Small intestine (tissue), 16 donors: ENCODE measurements around the gene EMSY. TPM values are rescaled to one million over a fixed set of nuclear protein-coding genes. Genes with fewer than 3 reads are reported as not detected.
"Not testable (repeated sequence)": the region's sequence is repeated elsewhere in the genome, so short reads cannot be mapped to it uniquely, and the experiment has no call there.

Experiments
- DNase-seq, 2 donors: peaks; one replicate each; pipeline versions ENCODE4 v3.0.0 to v3.0.0-alpha.2; 2013
- FAIRE-seq: peaks from 2 replicates; lab custom pipeline; 2012; peaks lifted over from hg19 to GRCh38; lab: Jason Lieb, UNC
- H3K27ac ChIP-seq, 3 donors: one replicate each; pipeline ENCODE4 v1.5.1; 2013; ENCODE audit warnings: low read length in 2 of 3, mild to moderate bottlenecking in 2 of 3, control low read depth in 1 of 3, inconsistent platforms in 1 of 3, low read depth in 1 of 3, moderate library complexity in 1 of 3
- H3K27me3 ChIP-seq, 3 donors: one replicate each; pipeline ENCODE4 v1.6.1; 2013; ENCODE audit warnings: low read length in 3 of 3, inconsistent platforms in 1 of 3; ENCODE audit not compliant: control insufficient read depth in 3 of 3, insufficient read depth in 3 of 3
- H3K36me3 ChIP-seq, 3 donors: one replicate each; pipeline ENCODE4 v1.6.1; 2013; ENCODE audit warnings: low read length in 3 of 3, inconsistent platforms in 1 of 3, low read depth in 1 of 3, mild to moderate bottlenecking in 1 of 3, moderate library complexity in 1 of 3; ENCODE audit not compliant: control insufficient read depth in 3 of 3, insufficient read depth in 2 of 3
- H3K4me1 ChIP-seq, 3 donors: one replicate each; pipeline ENCODE4 v1.6.1; 2013; ENCODE audit warnings: low read length in 2 of 3, inconsistent platforms in 1 of 3, low read depth in 1 of 3, mild to moderate bottlenecking in 1 of 3, moderate library complexity in 1 of 3; ENCODE audit not compliant: control insufficient read depth in 3 of 3, insufficient read depth in 2 of 3
- H3K4me3 ChIP-seq, 3 donors: one replicate each; pipeline ENCODE4 v1.5.1; 2013; ENCODE audit warnings: low read length in 3 of 3, control low read depth in 1 of 3, inconsistent platforms in 1 of 3, low read depth in 1 of 3, mild to moderate bottlenecking in 1 of 3, moderate library complexity in 1 of 3
- H3K9me3 ChIP-seq, 2 donors: one replicate each; pipeline ENCODE4 v1.6.1; 2013; ENCODE audit warnings: low read depth in 1 of 2, low read length in 1 of 2; ENCODE audit not compliant: control insufficient read depth in 2 of 2, insufficient read depth in 1 of 2
- WGBS, 3 donors: extraction: QIAGEN DNeasy Blood & Tissue Kit; methylation state at CpG; one replicate each; pipeline ENCODE4 v1.1.7; 2013; 5-methylcytosine and 5-hydroxymethylcytosine counted together
- long read RNA-seq, 10 donors: transcript quantifications; one replicate each; lab custom pipeline, GENCODE V29; 2026
- polyA plus RNA-seq, 4 donors: library from polyadenylated mRNA; stranded (reverse) in 3 of 4; unstranded in 1 of 4; fragments of 200-250 nt in 3 of 4; fragments of 120-200 nt in 1 of 4; gene quantifications; one replicate each; pipeline versions ENCODE4 v1.2.1 to v1.2.3, GENCODE V29; 2013
- donor health status: healthy with polysubstance abuse.
- donor health status: control.
- donor health status: control.
- donor health status: Bipolar disorder and iron deficiency.
- donor health status: healthy.

EMSY gene
- polyA plus RNA-seq = 10 to 100 TPM in 1 of 4 donors, 1 to 10 TPM in 3; 3.8 to 16.4 (median 6.1) TPM
- long read RNA-seq, donor 1, partial matches to known transcripts = 28 of 30 reads
- long read RNA-seq, donor 1, other reads (novel, unspliced or antisense) = 0 of 30 reads
- long read RNA-seq, donor 2 = 0 reads
- long read RNA-seq, donor 3, partial matches to known transcripts = 0 of 3 reads
- long read RNA-seq, donor 3, other reads (novel, unspliced or antisense) = 0 of 3 reads
- long read RNA-seq, donor 4, partial matches to known transcripts = 0 of 1 reads
- long read RNA-seq, donor 4, other reads (novel, unspliced or antisense) = 0 of 1 reads
- long read RNA-seq, donor 5 = 0 reads
- long read RNA-seq, donor 6, partial matches to known transcripts = 0 of 2 reads
- long read RNA-seq, donor 6, other reads (novel, unspliced or antisense) = 0 of 2 reads
- long read RNA-seq, donor 7 = 0 reads
- long read RNA-seq, donor 8 = 0 reads
- long read RNA-seq, donor 9 = 0 reads
- long read RNA-seq, donor 10, partial matches to known transcripts = 0 of 2 reads
- long read RNA-seq, donor 10, other reads (novel, unspliced or antisense) = 0 of 2 reads

DNA sequence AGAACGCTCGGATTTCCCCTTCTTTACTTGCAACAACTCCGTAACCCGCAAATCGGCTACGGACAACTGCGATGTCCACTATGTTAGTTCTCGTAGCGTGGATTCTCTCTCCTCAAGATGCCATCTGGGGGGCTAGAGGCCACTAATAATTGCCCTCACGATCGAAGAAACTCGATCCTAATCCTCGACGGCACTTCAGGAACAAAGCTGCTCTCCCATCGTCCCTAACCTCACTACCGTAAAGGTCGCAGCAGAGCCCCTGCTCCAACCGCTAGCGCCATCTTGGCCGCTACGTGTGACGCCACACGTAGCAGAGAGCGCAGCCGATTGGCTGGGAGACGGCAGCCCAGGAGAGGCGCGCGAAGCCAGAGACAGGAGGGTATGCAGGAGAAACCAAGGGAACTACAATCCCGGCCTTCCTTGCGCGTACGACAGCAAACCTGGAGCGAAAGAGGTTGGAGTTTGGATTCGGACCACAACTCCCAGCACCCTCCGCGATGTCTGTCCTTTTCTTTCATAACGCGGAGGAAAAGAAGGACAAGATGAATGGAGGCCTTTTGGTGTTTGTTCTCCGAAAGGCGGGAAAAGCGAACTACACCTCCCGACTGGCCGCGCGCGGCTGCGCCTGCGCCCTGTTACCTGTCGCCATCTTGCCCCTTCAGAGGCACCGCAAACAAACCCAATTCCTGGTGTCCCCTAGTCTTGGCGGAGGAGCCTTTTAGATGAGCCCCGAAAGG, at the start of gene EMSY:
EMSY (plus strand) TSS at position 635 of the 737 bp plus-strand sequence. CDS start 1,921 bp downstream, outside the sequence.
- H3K4me3 ChIP-seq = peak within 1 kb of the TSS; percentile 83 to 99 (median 87)
- peak within 1 kb of the TSS; percentile 70 to 98 (median 91) for H3K27ac ChIP-seq
- 0 to 1% (median 0%) methylated on average over 52 to 53 of the region's 53 CpGs for WGBS, 3 donors
- H3K4me1 ChIP-seq = peaks cover 2 to 6% (median 5%) of the 10 kb centered on the region in 3 donors
- FAIRE-seq = peak; percentile 55
- DNase-seq = peak; percentile 99 to 100
- peaks cover 0 to 1% (median 0%) of the 10 kb centered on the region in 3 donors for H3K36me3 ChIP-seq
- no peaks in the 10 kb centered on the region for H3K9me3 ChIP-seq
- H3K27me3 ChIP-seq = no peaks in the 10 kb centered on the region

DNA sequence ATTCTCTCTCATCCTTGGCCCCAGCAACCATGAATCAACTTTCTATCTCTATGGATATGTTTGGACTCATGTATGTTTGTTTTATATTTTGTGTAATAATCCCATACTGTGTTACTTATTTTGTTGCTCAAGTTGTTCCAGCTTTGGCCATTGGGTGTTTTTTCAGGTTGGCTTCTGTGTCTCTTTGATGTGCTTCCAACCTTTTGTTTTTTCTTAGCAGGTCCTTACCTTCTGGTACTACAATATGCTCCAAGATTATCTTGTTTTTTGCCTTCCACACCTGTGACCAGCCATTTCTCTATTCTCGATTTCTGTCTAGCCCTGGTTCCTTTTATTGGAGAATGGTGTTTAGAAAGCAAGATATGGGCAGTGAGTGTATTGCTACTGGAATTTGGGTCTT, 49.5 kb upstream of the EMSY start:
- no peak for FAIRE-seq
- Histone ChIP-seq H3K4me1 (peaks cover 0 to 6% (median 1%) of the 10 kb centered on the region in 3 donors), H3K4me3 (no peak overlapping the region), H3K27ac (no peak overlapping the region), H3K36me3 (no peaks in the 10 kb centered on the region), H3K27me3 (no peaks in the 10 kb centered on the region), H3K9me3 (no peaks in the 10 kb centered on the region)
- no peak for DNase-seq
- WGBS, 3 donors = 89 to 96% (median 91%) methylated on average over 1 of the region's 1 CpG

DNA sequence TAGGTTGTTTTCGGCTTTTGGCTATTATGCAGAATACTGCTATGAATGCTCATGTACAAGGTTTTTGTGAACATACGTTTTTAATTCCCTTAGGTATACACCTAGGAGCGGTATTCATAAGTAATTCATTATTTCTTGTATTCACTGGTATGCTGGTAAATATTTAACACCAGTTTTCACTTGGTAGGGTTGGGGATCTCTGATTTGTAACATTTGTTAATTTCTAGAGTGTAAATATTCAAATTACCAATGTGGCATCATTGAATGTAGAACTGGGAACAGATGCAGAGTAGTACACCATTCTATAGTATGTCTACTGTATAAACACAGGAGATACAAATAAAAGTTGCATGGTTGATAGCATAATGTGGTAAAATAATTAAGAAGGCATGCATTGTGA, 47.4 kb upstream of the EMSY start:
- Histone ChIP-seq H3K9me3 (no peaks in the 10 kb centered on the region), H3K27ac (no peak overlapping the region), H3K36me3 (no peaks in the 10 kb centered on the region), H3K27me3 (no peaks in the 10 kb centered on the region), H3K4me3 (no peak overlapping the region), H3K4me1 (no peaks in the 10 kb centered on the region)
- no peak for DNase-seq
- FAIRE-seq = no peak
- WGBS, 3 donors = 90 to 92% (median 90%) methylated on average over 3 of the region's 3 CpGs

- no peak for FAIRE-seq
- Histone ChIP-seq H3K4me1 (no peaks in the 10 kb centered on the region), H3K4me3 (no peak overlapping the region), H3K27ac (no peak overlapping the region), H3K36me3 (no peaks in the 10 kb centered on the region), H3K27me3 (no peaks in the 10 kb centered on the region), H3K9me3 (no peaks in the 10 kb centered on the region)
- no peak for DNase-seq
- WGBS, 3 donors = 81 to 91% (median 89%) methylated on average over 1 of the region's 1 CpG
Observed at GRCh38 chr11:76400967-76401366, 43.9 kb upstream of the EMSY start.

GRCh38 chr11:76401484-76401883, 43.3 kb upstream of the EMSY start:
- H3K4me1 ChIP-seq, H3K36me3 ChIP-seq, H3K27ac ChIP-seq, H3K4me3 ChIP-seq, H3K9me3 ChIP-seq, DNase-seq, FAIRE-seq, H3K27me3 ChIP-seq: not testable (repeated sequence)
- 80 to 89% (median 87%) methylated on average over 8 of the region's 8 CpGs for WGBS, 3 donors

GRCh38 chr11:76406359-76406758, 38.5 kb upstream of the EMSY start:
- no peaks in the 10 kb centered on the region for H3K27me3 ChIP-seq
- FAIRE-seq = no peak
- H3K36me3 ChIP-seq = no peaks in the 10 kb centered on the region
- no peak overlapping the region for H3K4me3 ChIP-seq
- H3K4me1 ChIP-seq = no peaks in the 10 kb centered on the region
- H3K9me3 ChIP-seq = no peaks in the 10 kb centered on the region
- WGBS, 3 donors = 85 to 92% (median 91%) methylated on average over 4 of the region's 4 CpGs
- H3K27ac ChIP-seq = no peak overlapping the region
- DNase-seq = no peak

- DNase-seq (no peak), FAIRE-seq (no peak)
- WGBS, 3 donors = 67 to 75% (median 68%) methylated on average over 7 of the region's 7 CpGs
- Histone ChIP-seq H3K4me3 (no peak overlapping the region), H3K27me3 (no peaks in the 10 kb centered on the region), H3K4me1 (no peaks in the 10 kb centered on the region), H3K36me3 (no peaks in the 10 kb centered on the region), H3K9me3 (no peaks in the 10 kb centered on the region), H3K27ac (no peak overlapping the region)
Observed at GRCh38 chr11:76408171-76408965, 36.5 kb upstream of the EMSY start.
